Endothelial cell of umbilical vein (primary cell): ENCODE data around the gene ACTN1.

ENCODE experiments used
- MAX ChIP-seq: IDR thresholded peaks from 2 replicates; pipeline ENCODE4 v1.6.1; 2011; ENCODE audit not compliant: insufficient read depth, insufficient read length
- TF ChIP-seq, protein P1 (sequence below), 2 donors: IDR thresholded peaks; 1 replicate in 1 of 2; 2 replicates in 1 of 2; pipeline ENCODE4 v1.5.1; 2011; ENCODE audit warnings: low read length in 2 of 2, mild to moderate bottlenecking in 2 of 2, moderate library complexity in 2 of 2, control low read depth in 1 of 2, inconsistent platforms in 1 of 2, low read depth in 1 of 2; ENCODE audit not compliant: insufficient read depth in 1 of 2; ENCODE audit errors: extremely low read depth in 1 of 2

DNA sequence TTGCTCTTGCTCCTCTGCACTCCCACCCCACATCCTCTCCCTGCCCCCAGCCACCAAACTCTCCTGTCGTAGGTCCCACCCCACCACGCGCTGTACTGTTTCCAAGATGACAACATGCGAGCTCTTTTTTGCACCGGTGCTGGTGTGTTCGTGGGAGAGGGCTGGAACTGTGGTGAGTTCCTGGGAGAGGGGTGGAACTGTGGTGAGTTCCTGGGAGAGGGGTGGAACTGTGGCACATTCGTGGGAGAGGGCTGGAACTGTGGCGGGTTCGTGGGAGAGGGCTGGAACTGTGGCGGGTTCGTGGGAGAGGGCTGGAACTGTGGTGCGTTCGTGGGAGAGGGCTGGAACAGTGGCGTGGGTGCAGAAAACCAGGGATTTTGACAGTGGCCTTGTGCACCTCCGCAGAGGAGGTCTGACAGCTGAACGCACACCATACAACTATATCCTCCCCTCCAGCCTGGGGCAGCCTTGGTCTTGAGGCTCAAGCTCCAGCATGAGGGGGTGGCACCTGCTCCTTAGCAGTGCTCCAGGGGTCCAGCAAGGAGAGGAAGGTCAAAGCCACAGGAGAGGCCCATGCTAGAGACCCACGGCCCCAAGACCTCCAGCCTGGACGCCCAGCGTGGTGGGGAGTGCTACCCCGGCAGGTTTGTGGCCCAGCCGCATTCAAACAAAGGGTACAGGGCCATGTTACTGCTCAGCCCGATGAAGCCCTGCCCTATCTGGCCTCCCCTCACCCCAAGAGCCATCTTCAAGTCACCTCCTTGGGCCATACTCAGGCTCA is 50.1 kb downstream of the ACTN1 start:
- TF ChIP-seq, protein P1, sequence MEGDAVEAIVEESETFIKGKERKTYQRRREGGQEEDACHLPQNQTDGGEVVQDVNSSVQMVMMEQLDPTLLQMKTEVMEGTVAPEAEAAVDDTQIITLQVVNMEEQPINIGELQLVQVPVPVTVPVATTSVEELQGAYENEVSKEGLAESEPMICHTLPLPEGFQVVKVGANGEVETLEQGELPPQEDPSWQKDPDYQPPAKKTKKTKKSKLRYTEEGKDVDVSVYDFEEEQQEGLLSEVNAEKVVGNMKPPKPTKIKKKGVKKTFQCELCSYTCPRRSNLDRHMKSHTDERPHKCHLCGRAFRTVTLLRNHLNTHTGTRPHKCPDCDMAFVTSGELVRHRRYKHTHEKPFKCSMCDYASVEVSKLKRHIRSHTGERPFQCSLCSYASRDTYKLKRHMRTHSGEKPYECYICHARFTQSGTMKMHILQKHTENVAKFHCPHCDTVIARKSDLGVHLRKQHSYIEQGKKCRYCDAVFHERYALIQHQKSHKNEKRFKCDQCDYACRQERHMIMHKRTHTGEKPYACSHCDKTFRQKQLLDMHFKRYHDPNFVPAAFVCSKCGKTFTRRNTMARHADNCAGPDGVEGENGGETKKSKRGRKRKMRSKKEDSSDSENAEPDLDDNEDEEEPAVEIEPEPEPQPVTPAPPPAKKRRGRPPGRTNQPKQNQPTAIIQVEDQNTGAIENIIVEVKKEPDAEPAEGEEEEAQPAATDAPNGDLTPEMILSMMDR (IDR thresholded peaks at IDR 0.05; ENCODE audit: extremely low read depth in 1 of 2, insufficient read depth in 1 of 2, low read depth in 1 of 2, low read length in 2 of 2), result no peak
- TF ChIP-seq MAX, result no peak
